ENCODE results near the gene ELMO2. TPM values are rescaled to one million over a fixed set of nuclear protein-coding genes. Genes with fewer than 3 reads are reported as not detected.

The ELMO2 gene
- total RNA-seq, 1 experiment from 2014 or later: 51.6 TPM

DNA sequence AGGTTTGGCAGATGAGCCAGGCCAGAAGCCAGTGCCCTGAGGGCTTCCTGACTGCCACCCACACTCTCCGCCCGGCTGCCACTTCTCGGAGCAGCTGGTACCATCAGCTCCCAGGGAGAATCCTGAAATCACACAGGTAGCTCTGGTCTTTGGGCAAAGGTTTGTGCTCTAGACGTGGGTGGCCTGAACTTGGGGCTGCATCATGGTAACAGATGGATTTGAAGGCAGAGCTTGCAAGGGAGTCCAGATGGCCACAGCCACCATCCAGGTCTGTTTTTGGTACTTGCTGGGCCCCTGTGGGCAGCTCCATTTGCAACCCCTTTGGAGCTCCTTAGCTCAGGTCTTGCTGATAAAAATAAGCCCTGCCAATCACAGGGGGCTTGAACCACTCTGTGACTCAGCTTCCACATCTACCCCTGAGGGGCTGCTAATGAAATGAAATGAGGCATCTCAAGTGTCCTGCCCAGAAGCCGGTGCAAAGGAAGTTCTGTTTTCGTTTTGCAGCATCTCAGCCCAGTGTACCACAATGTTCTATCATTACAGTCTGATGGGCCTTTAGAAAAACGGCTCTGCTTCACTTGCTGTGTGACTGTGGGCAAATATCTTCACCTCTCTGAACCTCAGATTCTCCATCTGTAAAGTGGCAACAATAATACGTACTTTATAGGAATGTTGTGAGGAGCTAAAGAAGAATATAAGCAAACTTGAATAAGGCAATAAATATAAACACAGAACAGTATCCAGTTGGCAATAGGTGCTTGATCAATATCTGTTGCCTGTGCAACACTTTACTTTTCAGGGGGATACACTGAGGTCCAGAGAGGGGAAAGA, 73.0 kb downstream of the ELMO2 start:
- Mint-ChIP-seq H3K27ac (ENCODE audit: unreplicated experiment) (no peak overlapping the region), H3K9me3 (ENCODE audit: low read depth, unreplicated experiment) (no peaks in the 10 kb centered on the region), H3K27me3 (ENCODE audit: unreplicated experiment) (peaks cover 100% of the 10 kb centered on the region), H3K4me3 (ENCODE audit: low read depth, unreplicated experiment) (no peak overlapping the region), H3K4me1 (ENCODE audit: low read depth, unreplicated experiment) (no peaks in the 10 kb centered on the region), H3K36me3 (ENCODE audit: insufficient read depth, unreplicated experiment) (no peaks in the 10 kb centered on the region)
- CTCF ChIA-PET: interaction anchor here (0.5 to 1.7 kb wide), 2 partner anchors 26 to 344 kb away, joined by 3 to 5 read pairs; no protein-coding TSS in a partner anchor
- TF ChIP-seq CTCF (IDR thresholded peaks at IDR 0.05; ENCODE audit: unreplicated experiment): no peak
- no TSS peak for BruUV-seq (replicated peaks)
- DNase-seq: no peak
- intact Hi-C loops (cut with micrococcal nuclease; ENCODE audit: unreplicated experiment): loop anchor here (10.0 kb wide), 1 partner anchor 309 kb away; the partner anchor contains the start of gene SLC12A5

- CTCF ChIA-PET: interaction anchor here (0.7 to 1.7 kb wide), 2 partner anchors 26 to 107 kb away, joined by 5 to 6 read pairs; no protein-coding TSS in a partner anchor
- H3K4me3 Mint-ChIP-seq (ENCODE audit: low read depth, unreplicated experiment): no peak overlapping the region
- no peak for DNase-seq
- no peak for TF ChIP-seq CTCF (IDR thresholded peaks at IDR 0.05; ENCODE audit: unreplicated experiment)
- intact Hi-C loops (cut with micrococcal nuclease; ENCODE audit: unreplicated experiment): loop anchor here (10.0 kb wide), 1 partner anchor 308 kb away; the partner anchor contains the start of gene SLC12A5
- H3K36me3 Mint-ChIP-seq (ENCODE audit: insufficient read depth, unreplicated experiment): no peaks in the 10 kb centered on the region
- H3K27ac Mint-ChIP-seq (ENCODE audit: unreplicated experiment): no peak overlapping the region
- H3K27me3 Mint-ChIP-seq (ENCODE audit: unreplicated experiment): peaks cover 100% of the 10 kb centered on the region
- no peaks in the 10 kb centered on the region for H3K9me3 Mint-ChIP-seq (ENCODE audit: low read depth, unreplicated experiment)
- no peaks in the 10 kb centered on the region for H3K4me1 Mint-ChIP-seq (ENCODE audit: low read depth, unreplicated experiment)
- BruUV-seq (replicated peaks): no TSS peak
Observed at GRCh38 chr20:46332373-46333160, 73.8 kb downstream of the ELMO2 start.

- no peak for TF ChIP-seq CTCF (IDR thresholded peaks at IDR 0.05; ENCODE audit: unreplicated experiment)
- H3K36me3 Mint-ChIP-seq (ENCODE audit: insufficient read depth, unreplicated experiment): no peaks in the 10 kb centered on the region
- CTCF ChIA-PET: interaction anchor here (0.6 to 0.8 kb wide), 4 partner anchors 9 to 361 kb away, joined by 3 to 6 read pairs (median 4); no protein-coding TSS in a partner anchor
- BruUV-seq (replicated peaks): no TSS peak
- no peak overlapping the region for H3K27ac Mint-ChIP-seq (ENCODE audit: unreplicated experiment)
- DNase-seq: no peak
- H3K4me3 Mint-ChIP-seq (ENCODE audit: low read depth, unreplicated experiment): no peak overlapping the region
- no peaks in the 10 kb centered on the region for H3K9me3 Mint-ChIP-seq (ENCODE audit: low read depth, unreplicated experiment)
- no peaks in the 10 kb centered on the region for H3K4me1 Mint-ChIP-seq (ENCODE audit: low read depth, unreplicated experiment)
- peaks cover 100% of the 10 kb centered on the region for H3K27me3 Mint-ChIP-seq (ENCODE audit: unreplicated experiment)
- intact Hi-C loops (cut with micrococcal nuclease; ENCODE audit: unreplicated experiment): loop anchor here (10.0 kb wide), 1 partner anchor 307 kb away; the partner anchor contains the start of gene SLC12A5
Observed at GRCh38 chr20:46331611-46332361, 74.6 kb downstream of the ELMO2 start.
